Measurements from ENCODE around the gene LIPC.

- TF ChIP-seq ZNF544 (tag by site-specific recombination; IDR thresholded peaks at IDR 0.05) = no peak
- TF ChIP-seq CTCF (tag by site-specific recombination; IDR thresholded peaks at IDR 0.05) = no peak
- peak; percentile 31; the same call in 1 of the 2 replicates for TF ChIP-seq ZNF398 (tag by site-specific recombination; IDR thresholded peaks at IDR 0.05)
- TF ChIP-seq ZNF202 (tag by site-specific recombination; IDR thresholded peaks at IDR 0.05; ENCODE audit: borderline replicate concordance) = no peak
- TF ChIP-seq ZBTB48 (tag by site-specific recombination; IDR thresholded peaks at IDR 0.05) = no peak
- no peak for TF ChIP-seq ZNF211 (tag by site-specific recombination; IDR thresholded peaks at IDR 0.05; ENCODE audit: low read depth)
- no peak for TF ChIP-seq PATZ1 (tag by site-specific recombination; IDR thresholded peaks at IDR 0.05)
- no peak for TF ChIP-seq ZNF274 (IDR thresholded peaks at IDR 0.05; ENCODE audit: low read length)
- no peak for TF ChIP-seq ZNF274 (tag by site-specific recombination; IDR thresholded peaks at IDR 0.05; ENCODE audit: borderline replicate concordance)
- TF ChIP-seq HOXA7 (CRISPR knock-in tag; IDR thresholded peaks at IDR 0.05; ENCODE audit: borderline replicate concordance) = no peak
- TF ChIP-seq IKZF3 (tag by site-specific recombination; IDR thresholded peaks at IDR 0.05) = no peak
- no peak for TF ChIP-seq ZNF266 (tag by site-specific recombination; IDR thresholded peaks at IDR 0.05; ENCODE audit: low read depth)
Measured at GRCh38 chr15:58546635-58547627, 115.1 kb downstream of the LIPC start.

Measured in HEK293 (cell line).